ENCODE measurements around the gene MFRP.

Gene MFRP

GRCh38 chr11:119347242-119347641, 737 bp upstream of the MFRP start:
- Histone ChIP-seq H3K4me3 (ENCODE audit: low read length, poor library complexity, severe bottlenecking) (no peak overlapping the region), H3K9ac (ENCODE audit: low read depth, low read length, poor library complexity, severe bottlenecking) (no peak overlapping the region), H2AFZ (ENCODE audit: low read length) (no peak overlapping the region), H3K79me2 (ENCODE audit: insufficient read depth, low read length) (no peaks in the 10 kb centered on the region), H3K4me2 (ENCODE audit: low read depth, low read length, poor library complexity, severe bottlenecking) (no peak overlapping the region), H3K9me3 (ENCODE audit: insufficient read depth, low read depth, low read length) (no peaks in the 10 kb centered on the region), H3K4me1 (ENCODE audit: insufficient read depth, low read length, poor library complexity, severe bottlenecking) (no peaks in the 10 kb centered on the region), H3F3A (ENCODE audit: low read depth) (no peaks in the 10 kb centered on the region), H4K20me1 (ENCODE audit: insufficient read depth, low read length, poor library complexity, severe bottlenecking) (no peaks in the 10 kb centered on the region), H3K9me2 (replicated peaks; ENCODE audit: low read depth, low read length) (no peaks in the 10 kb centered on the region), H3K27me3 (ENCODE audit: insufficient read depth, low read length, poor library complexity, severe bottlenecking) (no peaks in the 10 kb centered on the region), H3K36me3 (ENCODE audit: insufficient read depth, low read length) (no peaks in the 10 kb centered on the region)
- no peak for TF ChIP-seq EZH2phosphoT487 (IDR thresholded peaks at IDR 0.05; ENCODE audit: borderline replicate concordance)
- TF ChIP-seq, protein P1, sequence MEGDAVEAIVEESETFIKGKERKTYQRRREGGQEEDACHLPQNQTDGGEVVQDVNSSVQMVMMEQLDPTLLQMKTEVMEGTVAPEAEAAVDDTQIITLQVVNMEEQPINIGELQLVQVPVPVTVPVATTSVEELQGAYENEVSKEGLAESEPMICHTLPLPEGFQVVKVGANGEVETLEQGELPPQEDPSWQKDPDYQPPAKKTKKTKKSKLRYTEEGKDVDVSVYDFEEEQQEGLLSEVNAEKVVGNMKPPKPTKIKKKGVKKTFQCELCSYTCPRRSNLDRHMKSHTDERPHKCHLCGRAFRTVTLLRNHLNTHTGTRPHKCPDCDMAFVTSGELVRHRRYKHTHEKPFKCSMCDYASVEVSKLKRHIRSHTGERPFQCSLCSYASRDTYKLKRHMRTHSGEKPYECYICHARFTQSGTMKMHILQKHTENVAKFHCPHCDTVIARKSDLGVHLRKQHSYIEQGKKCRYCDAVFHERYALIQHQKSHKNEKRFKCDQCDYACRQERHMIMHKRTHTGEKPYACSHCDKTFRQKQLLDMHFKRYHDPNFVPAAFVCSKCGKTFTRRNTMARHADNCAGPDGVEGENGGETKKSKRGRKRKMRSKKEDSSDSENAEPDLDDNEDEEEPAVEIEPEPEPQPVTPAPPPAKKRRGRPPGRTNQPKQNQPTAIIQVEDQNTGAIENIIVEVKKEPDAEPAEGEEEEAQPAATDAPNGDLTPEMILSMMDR (conservative IDR thresholded peaks at IDR 0.05; ENCODE audit: low read length) = no peak

DNA sequence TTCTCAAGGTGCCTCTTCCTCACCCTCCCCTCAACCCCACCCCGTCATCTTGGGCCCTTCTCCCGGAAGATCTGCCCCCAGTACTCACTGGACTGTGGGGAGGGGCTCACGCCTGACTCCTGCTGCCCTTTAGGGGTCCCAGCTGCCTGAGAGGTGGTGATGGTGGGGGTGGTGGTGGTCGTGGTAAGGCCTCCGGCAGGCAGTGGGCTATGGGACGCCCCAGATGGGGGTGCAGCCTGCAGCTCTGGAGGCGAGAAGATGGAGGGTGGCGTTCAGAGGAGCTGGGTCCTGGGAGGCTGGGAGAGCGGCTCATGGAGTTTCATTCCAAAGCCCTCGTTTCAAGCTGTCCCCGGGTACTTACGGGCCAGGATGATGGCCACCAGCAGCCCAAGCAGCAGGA, 820 bp downstream of the MFRP start:
- Histone ChIP-seq H3K9me2 (replicated peaks; ENCODE audit: low read depth, low read length) (no peaks in the 10 kb centered on the region), H3K9ac (ENCODE audit: low read depth, low read length, poor library complexity, severe bottlenecking) (no peak overlapping the region), H3F3A (ENCODE audit: low read depth) (no peaks in the 10 kb centered on the region), H3K4me3 (ENCODE audit: low read length, poor library complexity, severe bottlenecking) (no peak overlapping the region), H3K27me3 (ENCODE audit: insufficient read depth, low read length, poor library complexity, severe bottlenecking) (no peaks in the 10 kb centered on the region), H4K20me1 (ENCODE audit: insufficient read depth, low read length, poor library complexity, severe bottlenecking) (no peaks in the 10 kb centered on the region), H2AFZ (ENCODE audit: low read length) (no peak overlapping the region), H3K36me3 (ENCODE audit: insufficient read depth, low read length) (no peaks in the 10 kb centered on the region), H3K9me3 (ENCODE audit: insufficient read depth, low read depth, low read length) (no peaks in the 10 kb centered on the region), H3K79me2 (ENCODE audit: insufficient read depth, low read length) (no peaks in the 10 kb centered on the region), H3K4me2 (ENCODE audit: low read depth, low read length, poor library complexity, severe bottlenecking) (no peak overlapping the region), H3K4me1 (ENCODE audit: insufficient read depth, low read length, poor library complexity, severe bottlenecking) (no peaks in the 10 kb centered on the region)
- TF ChIP-seq EZH2phosphoT487 (IDR thresholded peaks at IDR 0.05; ENCODE audit: borderline replicate concordance) = no peak
- TF ChIP-seq, protein P1 (conservative IDR thresholded peaks at IDR 0.05; ENCODE audit: low read length) = no peak

GRCh38 chr11:119344291-119345010, 2.1 kb downstream of the MFRP start:
- H3K36me3 ChIP-seq (ENCODE audit: insufficient read depth, low read length) = no peaks in the 10 kb centered on the region
- no peak overlapping the region for H2AFZ ChIP-seq (ENCODE audit: low read length)
- H3K4me1 ChIP-seq (ENCODE audit: insufficient read depth, low read length, poor library complexity, severe bottlenecking) = no peaks in the 10 kb centered on the region
- no peaks in the 10 kb centered on the region for H3K9me3 ChIP-seq (ENCODE audit: insufficient read depth, low read depth, low read length)
- TF ChIP-seq, protein P1 (conservative IDR thresholded peaks at IDR 0.05; ENCODE audit: low read length) = no peak
- TF ChIP-seq EZH2phosphoT487 (IDR thresholded peaks at IDR 0.05; ENCODE audit: borderline replicate concordance) = no peak
- H3K4me3 ChIP-seq (ENCODE audit: low read length, poor library complexity, severe bottlenecking) = no peak overlapping the region
- no peaks in the 10 kb centered on the region for H4K20me1 ChIP-seq (ENCODE audit: insufficient read depth, low read length, poor library complexity, severe bottlenecking)
- no peaks in the 10 kb centered on the region for H3K9me2 ChIP-seq (replicated peaks; ENCODE audit: low read depth, low read length)
- H3K27me3 ChIP-seq (ENCODE audit: insufficient read depth, low read length, poor library complexity, severe bottlenecking) = no peaks in the 10 kb centered on the region
- no peaks in the 10 kb centered on the region for H3K79me2 ChIP-seq (ENCODE audit: insufficient read depth, low read length)
- H3K9ac ChIP-seq (ENCODE audit: low read depth, low read length, poor library complexity, severe bottlenecking) = no peak overlapping the region
- no peaks in the 10 kb centered on the region for H3F3A ChIP-seq (ENCODE audit: low read depth)
- no peak overlapping the region for H3K4me2 ChIP-seq (ENCODE audit: low read depth, low read length, poor library complexity, severe bottlenecking)
